ENCODE results near the gene EDEM2. TPM values are rescaled to one million over a fixed set of nuclear protein-coding genes. Genes with fewer than 3 reads are reported as not detected.

Gene EDEM2
- total and polyA plus RNA-seq, 2 of the 13 experiments (the other 11 are each of a cell fraction or from before 2014, with no cell fraction given) = 33.1 to 46.9 TPM

DNA sequence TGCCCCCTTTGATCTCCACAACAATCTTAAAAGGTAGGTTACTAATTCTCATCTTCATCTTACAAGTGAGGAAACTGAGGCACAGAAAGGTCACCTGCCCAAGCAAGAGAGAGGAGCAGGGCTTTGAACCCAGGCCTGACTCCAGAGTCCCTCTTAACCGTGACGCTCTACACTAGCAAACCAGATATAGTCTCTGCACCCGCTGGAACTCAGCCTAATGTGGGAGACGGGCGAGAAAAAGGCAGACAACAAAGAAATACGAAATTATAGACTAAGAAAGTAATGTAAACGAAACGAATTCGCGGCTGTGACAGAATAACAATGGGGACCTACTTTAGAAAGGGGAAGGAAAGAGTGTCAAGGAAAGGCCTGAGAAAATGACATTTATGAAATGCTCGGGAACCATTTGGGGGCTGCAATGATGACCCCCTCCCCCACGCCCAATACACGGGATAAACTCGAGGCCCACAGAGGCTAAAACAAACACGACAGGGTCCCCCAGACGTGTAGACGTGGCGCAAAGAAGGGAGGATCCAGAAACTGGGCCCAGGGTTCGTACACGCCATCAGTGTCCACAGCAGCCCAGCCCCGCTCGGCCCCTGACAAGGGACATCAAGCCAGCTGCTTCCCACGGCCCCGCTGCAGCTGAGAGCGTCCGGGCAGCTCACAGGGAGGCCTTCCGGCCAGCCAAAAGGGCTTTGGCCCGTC lies 55.2 kb downstream of the EDEM2 start (continued):
- TF ChIP-seq, protein P1, sequence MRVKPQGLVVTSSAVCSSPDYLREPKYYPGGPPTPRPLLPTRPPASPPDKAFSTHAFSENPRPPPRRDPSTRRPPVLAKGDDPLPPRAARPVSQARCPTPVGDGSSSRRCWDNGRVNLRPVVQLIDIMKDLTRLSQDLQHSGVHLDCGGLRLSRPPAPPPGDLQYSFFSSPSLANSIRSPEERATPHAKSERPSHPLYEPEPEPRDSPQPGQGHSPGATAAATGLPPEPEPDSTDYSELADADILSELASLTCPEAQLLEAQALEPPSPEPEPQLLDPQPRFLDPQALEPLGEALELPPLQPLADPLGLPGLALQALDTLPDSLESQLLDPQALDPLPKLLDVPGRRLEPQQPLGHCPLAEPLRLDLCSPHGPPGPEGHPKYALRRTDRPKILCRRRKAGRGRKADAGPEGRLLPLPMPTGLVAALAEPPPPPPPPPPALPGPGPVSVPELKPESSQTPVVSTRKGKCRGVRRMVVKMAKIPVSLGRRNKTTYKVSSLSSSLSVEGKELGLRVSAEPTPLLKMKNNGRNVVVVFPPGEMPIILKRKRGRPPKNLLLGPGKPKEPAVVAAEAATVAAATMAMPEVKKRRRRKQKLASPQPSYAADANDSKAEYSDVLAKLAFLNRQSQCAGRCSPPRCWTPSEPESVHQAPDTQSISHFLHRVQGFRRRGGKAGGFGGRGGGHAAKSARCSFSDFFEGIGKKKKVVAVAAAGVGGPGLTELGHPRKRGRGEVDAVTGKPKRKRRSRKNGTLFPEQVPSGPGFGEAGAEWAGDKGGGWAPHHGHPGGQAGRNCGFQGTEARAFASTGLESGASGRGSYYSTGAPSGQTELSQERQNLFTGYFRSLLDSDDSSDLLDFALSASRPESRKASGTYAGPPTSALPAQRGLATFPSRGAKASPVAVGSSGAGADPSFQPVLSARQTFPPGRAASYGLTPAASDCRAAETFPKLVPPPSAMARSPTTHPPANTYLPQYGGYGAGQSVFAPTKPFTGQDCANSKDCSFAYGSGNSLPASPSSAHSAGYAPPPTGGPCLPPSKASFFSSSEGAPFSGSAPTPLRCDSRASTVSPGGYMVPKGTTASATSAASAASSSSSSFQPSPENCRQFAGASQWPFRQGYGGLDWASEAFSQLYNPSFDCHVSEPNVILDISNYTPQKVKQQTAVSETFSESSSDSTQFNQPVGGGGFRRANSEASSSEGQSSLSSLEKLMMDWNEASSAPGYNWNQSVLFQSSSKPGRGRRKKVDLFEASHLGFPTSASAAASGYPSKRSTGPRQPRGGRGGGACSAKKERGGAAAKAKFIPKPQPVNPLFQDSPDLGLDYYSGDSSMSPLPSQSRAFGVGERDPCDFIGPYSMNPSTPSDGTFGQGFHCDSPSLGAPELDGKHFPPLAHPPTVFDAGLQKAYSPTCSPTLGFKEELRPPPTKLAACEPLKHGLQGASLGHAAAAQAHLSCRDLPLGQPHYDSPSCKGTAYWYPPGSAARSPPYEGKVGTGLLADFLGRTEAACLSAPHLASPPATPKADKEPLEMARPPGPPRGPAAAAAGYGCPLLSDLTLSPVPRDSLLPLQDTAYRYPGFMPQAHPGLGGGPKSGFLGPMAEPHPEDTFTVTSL (CRISPR knock-in tag; IDR thresholded peaks at IDR 0.05; ENCODE audit: borderline replicate concordance) = peak; percentile 8; the same call in 1 of the 2 replicates
- TF ChIP-seq, protein P2, sequence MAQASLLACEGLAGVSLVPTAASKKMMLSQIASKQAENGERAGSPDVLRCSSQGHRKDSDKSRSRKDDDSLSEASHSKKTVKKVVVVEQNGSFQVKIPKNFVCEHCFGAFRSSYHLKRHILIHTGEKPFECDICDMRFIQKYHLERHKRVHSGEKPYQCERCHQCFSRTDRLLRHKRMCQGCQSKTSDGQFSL (CRISPR knock-in tag; IDR thresholded peaks at IDR 0.05) = peak; percentile 29; the same call in 1 of the 2 replicates
- TF ChIP-seq DMAP1 (CRISPR knock-in tag; IDR thresholded peaks at IDR 0.05) (peak; percentile 2; the same call in 1 of the 2 replicates), TMF1 (CRISPR knock-in tag; IDR thresholded peaks at IDR 0.05; ENCODE audit: low read depth) (peak; percentile 36), ZNF121 (CRISPR knock-in tag; IDR thresholded peaks at IDR 0.05) (peak; percentile 95), NFATC3 (CRISPR knock-in tag; IDR thresholded peaks at IDR 0.05) (no peak), KDM5A (IDR thresholded peaks at IDR 0.05; ENCODE audit: borderline replicate concordance, low read length) (0 out of 2 replicates have a peak, but pooled peaks have one; percentile 26), ZFP36L1 (CRISPR knock-in tag; IDR thresholded peaks at IDR 0.05) (peak; percentile 8; the same call in 1 of the 2 replicates), KMT2A (CRISPR knock-in tag; IDR thresholded peaks at IDR 0.05) (peak; percentile 3; the same call in 1 of the 2 replicates)

All from HepG2 (cell line).